Activated T-cell treated with anti-CD3 and anti-CD28 coated beads, Interleukin-2, amount 50 U/mL, for 48 hours (primary cell): ENCODE data around the gene HMX3.
"Not testable (repeated sequence)": the region's sequence is repeated elsewhere in the genome, so short reads cannot be mapped to it uniquely, and the experiment has no call there.

Source experiments
- DNase-seq, 2 experiments: peaks; one replicate each; pipeline ENCODE4 v3.0.0-alpha.2; 2020

Gene HMX3

GRCh38 chr10:123149162-123149567, 13.4 kb downstream of the HMX3 start:
- DNase-seq, result no peak

- peak; percentile 70 to 75 for DNase-seq
These were observed 13.9 kb downstream of the HMX3 start for GRCh38 chr10:123149568-123150270.

GRCh38 chr10:123150271-123150985, 14.7 kb downstream of the HMX3 start:
- DNase-seq, result no peak

GRCh38 chr10:123150986-123151736, 15.4 kb downstream of the HMX3 start:
- peak; percentile 71 for DNase-seq

- no peak for DNase-seq
These were observed 16.0 kb downstream of the HMX3 start for GRCh38 chr10:123151737-123152135.

GRCh38 chr10:123153486-123154091, 17.8 kb downstream of the HMX3 start:
- no peak for DNase-seq

GRCh38 chr10:123154092-123154710, 18.4 kb downstream of the HMX3 start, which contains the start of gene BUB3:
Gene BUB3 (plus strand): TSS chr10:123154402. CDS start chr10:123154918, 516 bp downstream.
- peak; percentile 92 to 95 for DNase-seq

- peak; percentile 76 for DNase-seq
These were observed 19.1 kb downstream of the HMX3 start for GRCh38 chr10:123154711-123155505.

- no peak for DNase-seq
These were observed 20.3 kb downstream of the HMX3 start for GRCh38 chr10:123156078-123156477.

GRCh38 chr10:123157210-123157609, 21.4 kb downstream of the HMX3 start:
- DNase-seq, result no peak

GRCh38 chr10:123158682-123159081, 22.9 kb downstream of the HMX3 start:
- no peak for DNase-seq

- no peak for DNase-seq
These were observed 24.7 kb downstream of the HMX3 start for GRCh38 chr10:123160311-123160980.

GRCh38 chr10:123164319-123164718, 28.5 kb downstream of the HMX3 start:
- DNase-seq, result no peak

- DNase-seq, result no peak
These were observed 29.8 kb downstream of the HMX3 start for GRCh38 chr10:123165445-123166072.

- no peak for DNase-seq
These were observed 30.8 kb downstream of the HMX3 start for GRCh38 chr10:123166618-123167017.

GRCh38 chr10:123170961-123171360, 35.2 kb downstream of the HMX3 start:
- no peak for DNase-seq

GRCh38 chr10:123171616-123172015, 35.8 kb downstream of the HMX3 start:
- not testable (repeated sequence) for DNase-seq

- no peak for DNase-seq
These were observed 39.9 kb downstream of the HMX3 start for GRCh38 chr10:123175389-123176387.

- DNase-seq, result not testable (repeated sequence)
These were observed 42.6 kb downstream of the HMX3 start for GRCh38 chr10:123178390-123178789.
